Right cardiac atrium (tissue), 5 donors: ENCODE measurements around the gene RALB. TPM values are rescaled to one million over a fixed set of nuclear protein-coding genes. Genes with fewer than 3 reads are reported as not detected.

Experiments
- polyA plus RNA-seq: library from polyadenylated mRNA; stranded (reverse); fragments of 200-250 nt; gene quantifications from one replicate; pipeline ENCODE4 v1.2.3, GENCODE V29; 2013
- total RNA-seq, 4 donors: library from RNA; stranded (reverse); fragmentation: NEBNext Ultra II Directional; extraction: Animal tissue kit (Norgen Biotek cat#: 25700); gene quantifications; one replicate each; pipeline ENCODE4 v1.2.1, GENCODE V29; 2021
- donor health status: healthy with polysubstance abuse.
- donor health status: DM: no; HTN: yes; CAD: no.
- donor health status: DM: no; HTN: no; CAD: no.
- donor health status: DM: no; HTN: yes; CAD: no; lungs with severe emphysema.
- donor health status: DM: yes; HTN: yes; CAD: no.

RALB gene
- total and polyA plus RNA-seq, 5 donors: 44.2 to 57.2 (median 48.9) TPM

Other genes with a start within 250 kb of the RALB start
- 10 to 100 TPM; 14.2 to 19.9 (median 15.8) TPM for gene EPB41L5, start 239.8 kb upstream of the RALB start, total RNA-seq
- gene EPB41L5, start 239.8 kb upstream of the RALB start, polyA plus RNA-seq: 2.5 TPM
- 10 to 100 TPM; 19.7 to 27.5 (median 21.7) TPM for gene TMEM185B, start 29.5 kb upstream of the RALB start, total RNA-seq
- 13.2 TPM for gene TMEM185B, start 29.5 kb upstream of the RALB start, polyA plus RNA-seq
- 1 to 10 TPM; 1.4 to 2.5 (median 2.0) TPM for gene INHBB, start 93.3 kb downstream of the RALB start, total RNA-seq
- gene INHBB, start 93.3 kb downstream of the RALB start, polyA plus RNA-seq: 2.4 TPM